ENCODE results near the gene STK32C. TPM values are rescaled to one million over a fixed set of nuclear protein-coding genes. Genes with fewer than 3 reads are reported as not detected.

The STK32C gene
- total RNA-seq, 2 donors from 2014 or later: 7.2 to 21.5 TPM

- DNase-seq (ENCODE audit: low spot score): no peak
- WGBS: 84% methylated on average over 24 of the region's 30 CpGs
- intact Hi-C loops (cut with DNase I): no loop called here
- Histone ChIP-seq H3K27me3 (replicated peaks; ENCODE audit: insufficient read depth) (no peaks in the 10 kb centered on the region), H3K27ac (no peak overlapping the region), H3K4me3 (no peak overlapping the region), H3K9me3 (no peaks in the 10 kb centered on the region), H3K36me3 (no peaks in the 10 kb centered on the region), H3K4me1 (replicated peaks) (no peaks in the 10 kb centered on the region)
- TF ChIP-seq POLR2AphosphoS5 (IDR thresholded peaks at IDR 0.05) (no peak), CTCF (IDR thresholded peaks at IDR 0.05) (no peak), POLR2A (IDR thresholded peaks at IDR 0.05) (no peak)
Measured at GRCh38 chr10:132250481-132251475, 57.0 kb downstream of the STK32C start.

GRCh38 chr10:132249824-132250375 is 57.9 kb downstream of the STK32C start:
- Histone ChIP-seq H3K4me3 (no peak overlapping the region), H3K4me1 (replicated peaks) (no peaks in the 10 kb centered on the region), H3K9me3 (no peaks in the 10 kb centered on the region), H3K36me3 (no peaks in the 10 kb centered on the region), H3K27ac (no peak overlapping the region), H3K27me3 (replicated peaks; ENCODE audit: insufficient read depth) (no peaks in the 10 kb centered on the region)
- 76% methylated on average over 16 of the region's 17 CpGs for WGBS
- intact Hi-C loops (cut with DNase I): no loop called here
- DNase-seq (ENCODE audit: low spot score): no peak
- TF ChIP-seq CTCF (IDR thresholded peaks at IDR 0.05) (no peak), POLR2A (IDR thresholded peaks at IDR 0.05) (no peak), POLR2AphosphoS5 (IDR thresholded peaks at IDR 0.05) (no peak)

GRCh38 chr10:132249226-132249724 is 58.5 kb downstream of the STK32C start:
- 93% methylated on average over 11 of the region's 11 CpGs for WGBS
- DNase-seq (ENCODE audit: low spot score): no peak
- intact Hi-C loops (cut with DNase I): no loop called here
- no peaks in the 10 kb centered on the region for H3K36me3 ChIP-seq
- H3K4me3 ChIP-seq: no peak overlapping the region
- H3K27me3 ChIP-seq (replicated peaks; ENCODE audit: insufficient read depth): no peaks in the 10 kb centered on the region
- no peak overlapping the region for H3K27ac ChIP-seq
- no peak for TF ChIP-seq POLR2AphosphoS5 (IDR thresholded peaks at IDR 0.05)
- TF ChIP-seq CTCF (IDR thresholded peaks at IDR 0.05): no peak
- TF ChIP-seq POLR2A (IDR thresholded peaks at IDR 0.05): no peak
- no peaks in the 10 kb centered on the region for H3K9me3 ChIP-seq
- no peaks in the 10 kb centered on the region for H3K4me1 ChIP-seq (replicated peaks)

GRCh38 chr10:132248455-132249225 is 59.1 kb downstream of the STK32C start:
- Histone ChIP-seq H3K27me3 (replicated peaks; ENCODE audit: insufficient read depth) (no peaks in the 10 kb centered on the region), H3K4me1 (replicated peaks) (no peaks in the 10 kb centered on the region), H3K36me3 (no peaks in the 10 kb centered on the region), H3K9me3 (no peaks in the 10 kb centered on the region), H3K4me3 (no peak overlapping the region), H3K27ac (no peak overlapping the region)
- DNase-seq (ENCODE audit: low spot score): no peak
- 69% methylated on average over 28 of the region's 38 CpGs for WGBS
- TF ChIP-seq POLR2A (IDR thresholded peaks at IDR 0.05): no peak
- TF ChIP-seq CTCF (IDR thresholded peaks at IDR 0.05): no peak
- no peak for TF ChIP-seq POLR2AphosphoS5 (IDR thresholded peaks at IDR 0.05)
- intact Hi-C loops (cut with DNase I): no loop called here

Data from prostate gland (tissue), 2 donors.